ENCODE measurements around the gene ANXA7.

The ANXA7 gene

DNA sequence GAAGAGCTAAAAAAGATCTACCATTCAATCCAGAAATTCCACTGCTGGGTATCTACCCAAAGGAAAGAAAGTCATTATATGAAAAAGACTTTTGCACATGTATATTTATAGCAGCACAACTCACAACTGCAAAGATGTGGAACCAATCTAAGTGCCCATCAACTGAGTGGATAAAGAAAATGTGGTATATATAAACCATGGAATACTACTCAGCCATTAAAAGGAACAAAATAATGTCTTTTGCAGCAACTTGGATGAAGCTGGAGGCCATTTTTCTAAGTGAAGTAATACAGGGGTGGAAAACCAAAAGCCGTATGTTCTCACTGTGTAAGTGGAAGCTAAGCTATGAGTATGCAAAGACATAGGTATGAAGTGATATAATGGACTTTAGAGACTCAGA is 3.0 kb downstream of the ANXA7 start:
- TF ChIP-seq, protein P1, sequence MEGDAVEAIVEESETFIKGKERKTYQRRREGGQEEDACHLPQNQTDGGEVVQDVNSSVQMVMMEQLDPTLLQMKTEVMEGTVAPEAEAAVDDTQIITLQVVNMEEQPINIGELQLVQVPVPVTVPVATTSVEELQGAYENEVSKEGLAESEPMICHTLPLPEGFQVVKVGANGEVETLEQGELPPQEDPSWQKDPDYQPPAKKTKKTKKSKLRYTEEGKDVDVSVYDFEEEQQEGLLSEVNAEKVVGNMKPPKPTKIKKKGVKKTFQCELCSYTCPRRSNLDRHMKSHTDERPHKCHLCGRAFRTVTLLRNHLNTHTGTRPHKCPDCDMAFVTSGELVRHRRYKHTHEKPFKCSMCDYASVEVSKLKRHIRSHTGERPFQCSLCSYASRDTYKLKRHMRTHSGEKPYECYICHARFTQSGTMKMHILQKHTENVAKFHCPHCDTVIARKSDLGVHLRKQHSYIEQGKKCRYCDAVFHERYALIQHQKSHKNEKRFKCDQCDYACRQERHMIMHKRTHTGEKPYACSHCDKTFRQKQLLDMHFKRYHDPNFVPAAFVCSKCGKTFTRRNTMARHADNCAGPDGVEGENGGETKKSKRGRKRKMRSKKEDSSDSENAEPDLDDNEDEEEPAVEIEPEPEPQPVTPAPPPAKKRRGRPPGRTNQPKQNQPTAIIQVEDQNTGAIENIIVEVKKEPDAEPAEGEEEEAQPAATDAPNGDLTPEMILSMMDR (conservative IDR thresholded peaks at IDR 0.05; ENCODE audit: control insufficient read depth, insufficient read depth, low read depth, low read length): no peak
- H3K4me3 ChIP-seq (ENCODE audit: control insufficient read depth, low read depth, low read length): no peak overlapping the region
- no peak for DNase-seq (ENCODE audit: low read depth)

DNA sequence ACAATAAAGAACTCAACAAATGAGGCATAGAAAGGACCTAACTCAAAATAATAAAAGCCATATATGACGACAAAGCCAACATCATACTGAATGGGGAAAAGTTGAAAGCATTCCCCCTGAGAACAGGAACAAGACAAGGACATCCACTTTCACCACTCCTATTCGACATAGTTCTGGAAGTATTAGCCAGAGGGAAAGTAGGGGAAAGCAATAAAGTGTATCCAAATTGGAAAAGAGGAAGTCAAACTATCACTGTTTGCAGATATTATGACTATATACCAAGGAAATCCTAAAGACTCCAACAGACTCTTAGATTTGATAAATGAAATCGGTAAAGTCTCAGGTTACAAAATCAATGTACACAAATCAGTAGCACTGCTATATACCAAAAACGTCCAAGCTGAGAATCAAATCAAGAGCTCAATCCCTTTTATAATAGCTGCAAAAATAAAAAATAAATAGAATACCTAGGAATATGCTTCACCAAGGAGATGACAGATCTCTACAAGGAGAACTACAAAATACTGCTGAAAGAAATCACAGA is 4.8 kb downstream of the ANXA7 start:
- TF ChIP-seq, protein P1 (conservative IDR thresholded peaks at IDR 0.05; ENCODE audit: control insufficient read depth, insufficient read depth, low read depth, low read length): no peak
- no peak for DNase-seq (ENCODE audit: low read depth)
- no peak overlapping the region for H3K4me3 ChIP-seq (ENCODE audit: control insufficient read depth, low read depth, low read length)

DNA sequence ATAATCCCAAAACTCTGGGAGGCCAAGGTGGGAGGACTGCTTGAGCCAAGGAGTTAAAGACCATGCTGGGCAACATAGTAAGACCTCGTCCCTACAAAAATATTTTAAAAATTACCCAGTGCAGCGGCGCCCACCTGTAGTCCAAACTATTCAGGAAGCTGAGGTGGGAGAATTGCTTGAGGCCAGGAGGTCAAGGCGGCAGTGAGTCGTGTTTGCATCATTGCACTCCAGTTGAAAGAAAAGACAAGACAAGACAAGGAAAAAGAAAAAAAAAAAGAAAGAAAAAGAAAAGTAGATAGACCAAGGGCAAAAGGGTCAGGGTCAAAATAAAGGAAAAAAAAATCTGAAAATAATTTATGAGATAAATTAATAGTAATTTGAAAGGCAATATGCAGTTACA is 5.8 kb downstream of the ANXA7 start:
- no peak overlapping the region for H3K4me3 ChIP-seq (ENCODE audit: control insufficient read depth, low read depth, low read length)
- TF ChIP-seq, protein P1 (conservative IDR thresholded peaks at IDR 0.05; ENCODE audit: control insufficient read depth, insufficient read depth, low read depth, low read length): no peak
- peak; percentile 22 for DNase-seq (ENCODE audit: low read depth)

DNA sequence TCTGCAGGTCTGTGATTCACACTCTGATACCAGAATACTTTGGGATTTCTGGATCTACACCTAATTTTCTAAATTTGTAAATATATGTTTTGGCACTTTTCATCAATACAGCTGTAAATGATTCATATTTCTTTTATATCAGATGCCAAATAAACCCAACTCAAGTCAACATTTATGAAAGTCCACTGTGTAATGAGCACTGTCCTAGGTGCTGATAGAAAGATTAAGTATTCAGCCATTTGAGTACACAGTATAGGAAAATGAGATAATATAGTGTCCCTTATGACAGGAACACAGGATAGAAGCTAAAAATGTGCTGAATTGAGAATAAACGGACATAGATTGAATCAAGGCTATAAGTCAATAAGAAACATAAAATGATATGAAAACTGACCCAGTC is 6.4 kb downstream of the ANXA7 start:
- DNase-seq (ENCODE audit: low read depth): no peak
- TF ChIP-seq, protein P1 (conservative IDR thresholded peaks at IDR 0.05; ENCODE audit: control insufficient read depth, insufficient read depth, low read depth, low read length): no peak
- no peak overlapping the region for H3K4me3 ChIP-seq (ENCODE audit: control insufficient read depth, low read depth, low read length)

DNA sequence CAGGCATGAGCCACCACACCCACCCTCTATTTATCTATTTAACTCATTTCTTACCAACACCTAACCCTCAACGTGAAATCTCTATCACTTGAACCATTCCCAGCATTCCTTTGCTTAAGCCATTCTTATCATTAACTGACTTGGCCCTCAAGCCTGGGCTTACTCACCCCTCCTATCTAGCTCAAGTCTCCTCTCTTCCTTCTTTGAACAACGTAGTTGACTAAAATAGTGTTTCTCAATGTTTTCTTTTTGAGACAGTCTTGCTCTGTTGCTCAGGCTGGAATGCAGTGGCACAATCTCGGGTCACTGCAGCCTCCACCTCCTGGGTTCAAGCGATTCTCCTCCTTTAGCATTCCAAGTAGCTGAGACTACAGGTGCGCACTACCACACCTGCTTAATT is 7.0 kb downstream of the ANXA7 start:
- no peak for DNase-seq (ENCODE audit: low read depth)

DNA sequence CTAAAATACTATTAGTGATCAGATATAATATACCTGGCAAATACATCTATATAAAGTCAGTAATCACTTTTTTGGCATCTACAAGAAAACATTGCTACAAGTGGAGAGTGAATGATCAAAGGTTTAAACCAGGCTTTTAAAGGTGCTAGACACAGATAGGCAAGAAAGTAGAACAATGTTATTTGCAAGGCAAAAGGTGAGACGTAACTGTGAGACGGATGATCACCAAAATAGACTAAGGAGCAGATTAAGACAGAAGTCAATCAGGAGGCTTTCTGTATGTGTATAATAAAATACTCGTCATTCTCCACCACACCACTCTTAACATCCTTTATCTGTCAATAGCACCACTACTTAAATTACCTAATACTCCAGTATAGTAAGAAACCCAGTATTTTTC is 8.3 kb downstream of the ANXA7 start:
- no peak for DNase-seq (ENCODE audit: low read depth)
- TF ChIP-seq, protein P1 (conservative IDR thresholded peaks at IDR 0.05; ENCODE audit: control insufficient read depth, insufficient read depth, low read depth, low read length): no peak
- H3K4me3 ChIP-seq (ENCODE audit: control insufficient read depth, low read depth, low read length): no peak overlapping the region

More for the DNA sequence above, 7.0 kb downstream of the ANXA7 start:
- TF ChIP-seq, protein P1 (conservative IDR thresholded peaks at IDR 0.05; ENCODE audit: control insufficient read depth, insufficient read depth, low read depth, low read length): no peak
- H3K4me3 ChIP-seq (ENCODE audit: control insufficient read depth, low read depth, low read length): no peak overlapping the region

DNA sequence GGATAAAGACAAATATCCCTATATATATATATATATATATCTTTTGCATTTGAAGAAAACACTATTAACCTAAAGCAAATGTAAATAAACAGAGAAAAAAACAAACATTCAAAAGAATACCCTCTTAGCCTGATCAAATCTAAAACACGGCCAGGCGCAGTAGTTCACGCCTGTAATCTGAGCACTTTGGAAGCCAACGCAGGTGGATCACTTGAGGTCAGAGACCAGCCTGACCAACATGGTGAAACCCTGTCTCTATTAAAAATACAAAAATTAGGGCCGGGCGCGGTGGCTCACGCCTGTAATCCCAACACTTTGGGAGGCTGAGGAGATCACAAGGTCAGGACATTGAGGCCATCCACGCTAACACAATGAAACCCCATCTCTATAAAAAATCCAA is 9.2 kb downstream of the ANXA7 start:
- no peak for DNase-seq (ENCODE audit: low read depth)
- TF ChIP-seq, protein P1 (conservative IDR thresholded peaks at IDR 0.05; ENCODE audit: control insufficient read depth, insufficient read depth, low read depth, low read length): no peak
- no peak overlapping the region for H3K4me3 ChIP-seq (ENCODE audit: control insufficient read depth, low read depth, low read length)

Measured in fibroblast of mammary gland (primary cell).